Testis (tissue), 2 donors: Measurements from ENCODE around the gene SLCO3A1.

ENCODE experiments used
- CTCF ChIP-seq, 3 experiments: fragments of 450-650 bp in 2 of 3; fragments of 200-600 bp in 1 of 3; sonication (generic) in 1 of 3; IDR thresholded peaks; one replicate each; pipeline ENCODE4 v1.5.1; 2016 to 2019; ENCODE audit warnings: antibody characterized with exemption in 3 of 3, mild to moderate bottlenecking in 2 of 3, moderate library complexity in 1 of 3
- POLR2A ChIP-seq: fragments of 450-650 bp; IDR thresholded peaks from one replicate; pipeline ENCODE4 v1.6.1; 2017; ENCODE audit warnings: antibody characterized with exemption, mild to moderate bottlenecking, moderate library complexity

GRCh38 chr15:92001307-92001706 is 147.8 kb downstream of the SLCO3A1 start:
- TF ChIP-seq CTCF (IDR thresholded peaks at IDR 0.05) (no peak), POLR2A (no peak)
